Measurements from ENCODE around the gene MXRA7. TPM values are rescaled to one million over a fixed set of nuclear protein-coding genes. Genes with fewer than 3 reads are reported as not detected.

Gene MXRA7
- total RNA-seq, 1 donor from 2014 or later = 55.4 TPM

DNA sequence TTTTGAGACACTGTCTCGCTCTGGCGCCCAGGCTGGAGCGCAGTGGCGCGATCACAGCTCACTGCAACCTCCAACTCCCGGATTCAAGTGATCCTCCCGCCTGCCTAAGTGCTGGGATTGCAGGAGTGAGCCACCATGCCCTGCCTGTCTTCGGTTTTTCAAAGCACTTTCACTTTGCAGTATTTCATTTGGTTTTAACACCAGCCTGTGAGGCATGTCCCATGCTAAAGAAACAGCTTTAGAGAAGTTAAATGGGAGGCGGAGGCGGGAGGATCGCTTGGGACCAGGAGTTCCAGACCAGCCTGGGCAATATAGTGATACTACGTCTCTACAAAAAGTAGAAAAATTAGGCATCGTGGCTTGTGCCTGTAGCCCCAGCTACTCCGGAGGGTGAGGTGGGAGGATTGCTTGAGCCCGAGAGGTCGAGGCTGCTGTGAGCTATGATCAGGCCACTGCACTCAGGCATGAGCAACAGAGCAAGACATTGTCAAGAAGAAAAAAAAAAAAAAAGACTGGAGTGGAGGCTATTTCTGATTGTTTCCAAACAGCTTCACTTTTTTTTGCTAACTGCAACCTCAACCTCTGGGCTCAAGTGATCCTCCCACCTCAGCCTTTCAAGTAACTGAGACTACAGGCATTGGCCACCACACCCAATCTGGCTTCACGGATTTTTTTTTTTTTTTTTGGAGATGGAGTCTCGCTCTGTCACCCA is 17.1 kb upstream of the MXRA7 start:
- H3K4me2 ChIP-seq = peak overlapping the region; percentile 90
- Mint-ChIP-seq H3K9me3 (no peaks in the 10 kb centered on the region), H3K36me3 (peaks cover 12% of the 10 kb centered on the region), H3K27ac (peak overlapping the region; percentile 22), H3K27me3 (ENCODE audit: insufficient read depth, low read depth) (peaks cover 5% of the 10 kb centered on the region), H3K4me3 (peak overlapping the region; percentile 95), H3K4me1 (peaks cover 18% of the 10 kb centered on the region)
- H3K4me1 ChIP-seq = peaks cover 6% of the 10 kb centered on the region
- H3K9me3 ChIP-seq (ENCODE audit: low read depth) = no peaks in the 10 kb centered on the region
- peaks cover 64% of the 10 kb centered on the region for H3K79me2 ChIP-seq (ENCODE audit: low read depth)
- H3K9ac ChIP-seq = peak overlapping the region; percentile 19
- H3K27ac ChIP-seq = no peak overlapping the region
- no peak overlapping the region for H2AFZ ChIP-seq (replicated peaks)
- H3K4me3 ChIP-seq = peak overlapping the region; percentile 90
- no peak for DNase-seq (ENCODE audit: low spot score)
- peaks cover 4% of the 10 kb centered on the region for H3K36me3 ChIP-seq
- H3F3A ChIP-seq (ENCODE audit: low read depth) = peaks cover 43% of the 10 kb centered on the region
- no peaks in the 10 kb centered on the region for H3K27me3 ChIP-seq
- H4K20me1 ChIP-seq (ENCODE audit: low read depth) = peaks cover 24% of the 10 kb centered on the region
- TF ChIP-seq EZH2phosphoT487 (IDR thresholded peaks at IDR 0.05) = no peak
- TF ChIP-seq EZH2 (IDR thresholded peaks at IDR 0.05) = no peak

DNA sequence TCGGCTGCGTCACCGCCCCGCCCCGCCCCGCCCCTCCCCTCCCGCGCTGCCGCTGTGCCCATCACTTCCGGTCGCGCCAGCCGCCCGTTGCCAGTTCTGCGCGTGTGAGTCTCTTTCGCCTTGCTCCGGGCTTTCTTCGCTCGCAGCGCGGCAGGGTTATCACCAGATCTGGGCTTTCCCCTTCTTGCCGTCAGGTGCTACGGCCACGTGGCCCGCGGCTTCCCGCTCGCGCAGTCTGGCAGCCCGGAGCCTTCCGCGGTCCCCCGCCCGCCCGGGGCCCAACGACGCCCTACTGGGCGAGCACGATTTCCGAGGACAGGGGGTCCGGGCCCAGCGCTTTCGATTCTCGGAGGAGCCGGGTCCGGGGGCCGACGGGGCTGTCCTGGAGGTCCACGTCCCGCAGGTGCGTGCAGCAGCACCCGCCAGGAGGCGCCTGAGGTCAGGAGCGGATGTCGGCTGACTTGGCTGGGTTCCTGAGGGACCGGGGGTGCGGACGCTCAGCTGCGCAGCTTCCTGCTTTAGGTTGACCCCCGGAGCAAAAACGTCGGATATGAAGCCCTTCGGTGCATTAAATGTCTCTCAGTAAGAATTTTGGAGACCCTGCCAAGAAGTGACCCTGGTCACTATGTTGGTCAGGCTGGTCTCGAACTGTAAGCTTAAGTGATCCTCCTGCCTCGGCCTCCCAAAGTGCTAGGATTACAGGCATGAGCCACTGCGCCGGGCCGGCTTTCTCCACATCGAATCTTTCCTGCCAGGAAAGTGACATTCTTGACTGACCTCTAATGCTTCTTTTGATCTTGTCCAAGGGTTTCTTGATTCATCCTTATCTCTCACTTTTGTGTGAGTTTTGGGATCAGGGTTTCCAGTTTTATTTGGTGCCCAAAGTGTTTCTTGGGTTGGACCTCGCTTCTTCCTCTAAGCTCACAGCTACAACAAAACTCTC is 16.3 kb upstream of the MXRA7 start, which contains the start of gene METTL23:
Gene METTL23, plus strand, starts transcription at position 64 of the 943 bp plus-strand sequence. CDS start 2,872 bp downstream, outside the sequence.
- Mint-ChIP-seq H3K9me3 (no peaks in the 10 kb centered on the region), H3K27ac (peak within 1 kb of the TSS; percentile 82), H3K4me1 (peaks cover 18% of the 10 kb centered on the region), H3K27me3 (ENCODE audit: insufficient read depth, low read depth) (peaks cover 5% of the 10 kb centered on the region), H3K4me3 (peak within 1 kb of the TSS; percentile 95), H3K36me3 (peaks cover 12% of the 10 kb centered on the region)
- Histone ChIP-seq H2AFZ (replicated peaks) (peak within 1 kb of the TSS; percentile 51), H3K4me3 (peak within 1 kb of the TSS; percentile 90), H4K20me1 (ENCODE audit: low read depth) (peaks cover 15% of the 10 kb centered on the region), H3K27ac (peak within 1 kb of the TSS; percentile 98), H3K79me2 (ENCODE audit: low read depth) (peaks cover 58% of the 10 kb centered on the region), H3F3A (ENCODE audit: low read depth) (peaks cover 34% of the 10 kb centered on the region), H3K36me3 (no peaks in the 10 kb centered on the region), H3K4me2 (peak within 1 kb of the TSS; percentile 90), H3K9ac (peak within 1 kb of the TSS; percentile 94), H3K9me3 (ENCODE audit: low read depth) (no peaks in the 10 kb centered on the region), H3K4me1 (peaks cover 6% of the 10 kb centered on the region), H3K27me3 (no peaks in the 10 kb centered on the region)
- TF ChIP-seq EZH2 (IDR thresholded peaks at IDR 0.05) (no peak), EZH2phosphoT487 (IDR thresholded peaks at IDR 0.05) (no peak), CTCF (IDR thresholded peaks at IDR 0.05) (peak; percentile 76)
- peak; percentile 81 for DNase-seq (ENCODE audit: low spot score)

- Histone ChIP-seq H3K79me2 (ENCODE audit: low read depth) (peaks cover 53% of the 10 kb centered on the region), H3K9ac (peak within 1 kb of the TSS; percentile 94), H3K27ac (peak within 1 kb of the TSS; percentile 98), H3K4me3 (peak within 1 kb of the TSS; percentile 90), H3K9me3 (ENCODE audit: low read depth) (no peaks in the 10 kb centered on the region), H3F3A (ENCODE audit: low read depth) (peaks cover 27% of the 10 kb centered on the region), H3K4me2 (peak within 1 kb of the TSS; percentile 90), H3K4me1 (peaks cover 6% of the 10 kb centered on the region), H3K36me3 (no peaks in the 10 kb centered on the region), H2AFZ (replicated peaks) (peak within 1 kb of the TSS; percentile 51), H4K20me1 (ENCODE audit: low read depth) (peaks cover 12% of the 10 kb centered on the region), H3K27me3 (no peaks in the 10 kb centered on the region)
- Mint-ChIP-seq H3K27ac (peak within 1 kb of the TSS; percentile 82), H3K27me3 (ENCODE audit: insufficient read depth, low read depth) (peaks cover 5% of the 10 kb centered on the region), H3K9me3 (no peaks in the 10 kb centered on the region), H3K36me3 (peaks cover 19% of the 10 kb centered on the region), H3K4me1 (peaks cover 18% of the 10 kb centered on the region), H3K4me3 (peak within 1 kb of the TSS; percentile 95)
- TF ChIP-seq CTCF (IDR thresholded peaks at IDR 0.05) (no peak), EZH2 (IDR thresholded peaks at IDR 0.05) (no peak), EZH2phosphoT487 (IDR thresholded peaks at IDR 0.05) (no peak)
- DNase-seq (ENCODE audit: low spot score) = peak; percentile 98
Measured at GRCh38 chr17:76726231-76726775, 15.5 kb upstream of the MXRA7 start, which contains the start of gene JMJD6. Gene JMJD6 (minus strand): TSS chr17:76726606. CDS start chr17:76726475, 131 bp downstream.
